Tibial nerve (tissue), 4 donors: ENCODE results near the gene GCNT1. TPM values are rescaled to one million over a fixed set of nuclear protein-coding genes. Genes with fewer than 3 reads are reported as not detected.
"Not testable (repeated sequence)": the region's sequence is repeated elsewhere in the genome, so short reads cannot be mapped to it uniquely, and the experiment has no call there.

ENCODE experiments used
- DNase-seq, 2 donors: peaks; one replicate each; pipeline ENCODE4 v3.0.0-alpha.2; 2019; ENCODE audit warnings: low spot score in 2 of 2
- H3K27ac ChIP-seq, 4 donors: fragments of 200-600 bp; sonication (generic) in 3 of 4; one replicate each; pipeline ENCODE4 v1.5.1; 2017 to 2019; ENCODE audit warnings: mild to moderate bottlenecking in 1 of 4
- H3K27me3 ChIP-seq, 2 donors: fragments of 200-600 bp; sonication (generic) in 1 of 2; one replicate each; pipeline versions ENCODE4 v1.5.1 to v1.6.0; 2017 to 2019
- H3K36me3 ChIP-seq, 3 donors: fragments of 200-600 bp; sonication (generic); one replicate each; pipeline ENCODE4 v1.5.1; 2018 to 2019
- H3K4me1 ChIP-seq, 4 donors: fragments of 200-600 bp; sonication (generic) in 3 of 4; one replicate each; pipeline ENCODE4 v1.5.1; 2017 to 2019
- H3K4me3 ChIP-seq, 4 donors: fragments of 200-600 bp; sonication (generic) in 3 of 4; one replicate each; pipeline ENCODE4 v1.5.1; 2017 to 2019; ENCODE audit warnings: mild to moderate bottlenecking in 1 of 4, moderate library complexity in 1 of 4
- H3K9me3 ChIP-seq, 4 donors: fragments of 200-600 bp; sonication (generic) in 3 of 4; one replicate each; pipeline ENCODE4 v1.5.1; 2017 to 2019
- CTCF ChIP-seq, 5 experiments: fragments of 200-600 bp in 3 of 5; fragments of 450-650 bp in 2 of 5; sonication (generic) in 3 of 5; IDR thresholded peaks; one replicate each; pipeline ENCODE4 v1.5.1; 2016 to 2019; ENCODE audit warnings: antibody characterized with exemption in 5 of 5, mild to moderate bottlenecking in 3 of 5, moderate library complexity in 2 of 5
- EP300 ChIP-seq, 2 donors: sonication (generic); formaldehyde crosslinking; IDR thresholded peaks; one replicate each; pipeline ENCODE4 v1.6.1; 2017; ENCODE audit warnings: antibody characterized with exemption in 2 of 2, mild to moderate bottlenecking in 1 of 2
- POLR2A ChIP-seq, 2 donors: fragments of 450-650 bp; IDR thresholded peaks; one replicate each; pipeline ENCODE4 v1.6.1; 2017; ENCODE audit warnings: antibody characterized with exemption in 2 of 2, mild to moderate bottlenecking in 2 of 2, moderate library complexity in 2 of 2
- WGBS, 2 donors: methylation state at CpG; one replicate each; pipeline ENCODE4 v1.1.5; 2018; 5-methylcytosine and 5-hydroxymethylcytosine counted together
- total RNA-seq, 4 donors: library from RNA; depleted of rRNA; stranded (reverse); fragments of >200 nt; gene quantifications; one replicate each; pipeline ENCODE4 v1.1.0, GENCODE V29; 2016

GCNT1 gene
- total RNA-seq, 4 donors from 2014 or later = 3.1 to 5.7 (median 4.0) TPM

GRCh38 chr9:76465442-76466298 lies 6.7 kb downstream of the GCNT1 start:
- WGBS, 2 donors = 79 to 81% methylated on average over 8 of the region's 8 CpGs

GRCh38 chr9:76466299-76466605 lies 7.3 kb downstream of the GCNT1 start:
- no peak for DNase-seq

More at GRCh38 chr9:76465442-76466298, 6.7 kb downstream of the GCNT1 start:
- TF ChIP-seq POLR2A (IDR thresholded peaks at IDR 0.05) (no peak), CTCF (IDR thresholded peaks at IDR 0.05) (no peak), EP300 (IDR thresholded peaks at IDR 0.05) (no peak)
- Histone ChIP-seq H3K27me3 (no peaks in the 10 kb centered on the region), H3K4me3 (no peak overlapping the region), H3K4me1 (peaks cover 0 to under 1% (median 0%) of the 10 kb centered on the region in 4 donors), H3K27ac (no peak overlapping the region), H3K9me3 (no peaks in the 10 kb centered on the region), H3K36me3 (no peaks in the 10 kb centered on the region)
- no peak for DNase-seq

GRCh38 chr9:76474419-76474818 lies 15.4 kb downstream of the GCNT1 start:
- no peaks in the 10 kb centered on the region for H3K36me3 ChIP-seq
- no peaks in the 10 kb centered on the region for H3K27me3 ChIP-seq
- H3K9me3 ChIP-seq = no peaks in the 10 kb centered on the region
- DNase-seq = no peak
- TF ChIP-seq POLR2A (IDR thresholded peaks at IDR 0.05) (no peak), CTCF (IDR thresholded peaks at IDR 0.05) (no peak), EP300 (IDR thresholded peaks at IDR 0.05) (no peak)
- WGBS, 2 donors = 91 to 95% methylated on average over 3 of the region's 3 CpGs
- H3K4me3 ChIP-seq = no peak overlapping the region
- no peak overlapping the region for H3K27ac ChIP-seq
- peaks cover 0 to 10% (median 6%) of the 10 kb centered on the region in 4 donors for H3K4me1 ChIP-seq

More at GRCh38 chr9:76466299-76466605, 7.3 kb downstream of the GCNT1 start:
- Histone ChIP-seq H3K4me3 (no peak overlapping the region), H3K36me3 (no peaks in the 10 kb centered on the region), H3K27me3 (no peaks in the 10 kb centered on the region), H3K27ac (no peak overlapping the region), H3K9me3 (no peaks in the 10 kb centered on the region), H3K4me1 (no peaks in the 10 kb centered on the region)
- TF ChIP-seq EP300 (IDR thresholded peaks at IDR 0.05) = no peak
- TF ChIP-seq POLR2A (IDR thresholded peaks at IDR 0.05) = no peak
- TF ChIP-seq CTCF (IDR thresholded peaks at IDR 0.05) = no peak
- WGBS, 2 donors = 87 to 88% methylated on average over 2 of the region's 2 CpGs

- WGBS, 2 donors = 84 to 90% methylated on average over 4 of the region's 4 CpGs
- no peak for TF ChIP-seq CTCF (IDR thresholded peaks at IDR 0.05)
- no peak for TF ChIP-seq POLR2A (IDR thresholded peaks at IDR 0.05)
- no peak for TF ChIP-seq EP300 (IDR thresholded peaks at IDR 0.05)
Observed at GRCh38 chr9:76475686-76476085, 16.7 kb downstream of the GCNT1 start.

GRCh38 chr9:76477818-76478217 lies 18.8 kb downstream of the GCNT1 start:
- not testable (repeated sequence) for H3K36me3 ChIP-seq, H3K27me3 ChIP-seq, H3K4me3 ChIP-seq, H3K4me1 ChIP-seq, H3K27ac ChIP-seq, H3K9me3 ChIP-seq, DNase-seq
- WGBS, 2 donors = 84% methylated on average over 7 of the region's 7 CpGs

More at GRCh38 chr9:76475686-76476085, 16.7 kb downstream of the GCNT1 start:
- Histone ChIP-seq H3K27me3 (no peaks in the 10 kb centered on the region), H3K27ac (no peak overlapping the region), H3K36me3 (no peaks in the 10 kb centered on the region), H3K4me3 (no peak overlapping the region), H3K4me1 (peaks cover 0 to 10% (median 6%) of the 10 kb centered on the region in 4 donors), H3K9me3 (no peaks in the 10 kb centered on the region)
- DNase-seq = no peak
